ENCODE measurements around the gene DLGAP1. TPM values are rescaled to one million over a fixed set of nuclear protein-coding genes. Genes with fewer than 3 reads are reported as not detected.

The DLGAP1 gene
- total RNA-seq, 1 donor from 2014 or later, result 0.05 TPM

DNA sequence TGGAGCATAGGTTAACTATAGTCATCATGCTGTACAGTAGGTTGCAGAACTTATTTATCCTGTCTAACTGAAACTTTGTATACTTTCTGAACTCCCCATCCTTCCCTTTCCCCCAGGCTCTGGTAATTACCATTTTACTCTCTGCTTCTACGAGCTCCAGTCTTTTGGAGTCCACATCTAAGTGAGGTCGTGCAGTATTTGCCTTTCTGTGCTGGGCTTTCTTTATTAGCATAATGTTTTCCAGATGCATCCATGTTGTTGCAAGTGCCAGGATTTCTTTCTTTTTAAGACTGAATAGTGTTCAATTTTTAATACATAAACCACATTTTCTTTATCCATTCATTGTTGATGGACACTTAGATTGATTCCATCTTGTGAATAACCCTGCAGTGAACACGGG is 541.0 kb downstream of the DLGAP1 start:
- Histone ChIP-seq H3K4me1 (peaks cover 43% of the 10 kb centered on the region), H3K27ac (replicated peaks) (peak overlapping the region; percentile 64)

DNA sequence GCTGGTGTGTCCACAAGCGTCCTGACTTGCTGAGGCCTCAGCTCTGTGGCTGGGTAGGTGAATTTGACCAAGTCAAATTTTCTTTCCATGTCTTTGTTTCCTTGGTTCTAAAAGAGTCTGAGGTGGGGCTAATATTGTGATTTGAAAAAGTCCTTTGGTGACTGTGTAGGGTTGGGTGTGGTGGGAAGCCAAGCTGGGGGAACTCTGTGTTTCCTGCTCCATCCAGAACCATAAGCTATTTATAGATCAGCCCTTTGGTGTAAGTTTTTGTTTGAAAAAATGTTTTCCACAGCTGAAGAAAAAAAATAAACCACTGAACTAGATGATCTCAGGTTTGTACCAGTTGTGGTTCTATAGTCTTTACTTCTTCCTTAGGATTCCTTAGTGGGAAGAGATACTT is 542.4 kb downstream of the DLGAP1 start:
- TF ChIP-seq, protein P1, sequence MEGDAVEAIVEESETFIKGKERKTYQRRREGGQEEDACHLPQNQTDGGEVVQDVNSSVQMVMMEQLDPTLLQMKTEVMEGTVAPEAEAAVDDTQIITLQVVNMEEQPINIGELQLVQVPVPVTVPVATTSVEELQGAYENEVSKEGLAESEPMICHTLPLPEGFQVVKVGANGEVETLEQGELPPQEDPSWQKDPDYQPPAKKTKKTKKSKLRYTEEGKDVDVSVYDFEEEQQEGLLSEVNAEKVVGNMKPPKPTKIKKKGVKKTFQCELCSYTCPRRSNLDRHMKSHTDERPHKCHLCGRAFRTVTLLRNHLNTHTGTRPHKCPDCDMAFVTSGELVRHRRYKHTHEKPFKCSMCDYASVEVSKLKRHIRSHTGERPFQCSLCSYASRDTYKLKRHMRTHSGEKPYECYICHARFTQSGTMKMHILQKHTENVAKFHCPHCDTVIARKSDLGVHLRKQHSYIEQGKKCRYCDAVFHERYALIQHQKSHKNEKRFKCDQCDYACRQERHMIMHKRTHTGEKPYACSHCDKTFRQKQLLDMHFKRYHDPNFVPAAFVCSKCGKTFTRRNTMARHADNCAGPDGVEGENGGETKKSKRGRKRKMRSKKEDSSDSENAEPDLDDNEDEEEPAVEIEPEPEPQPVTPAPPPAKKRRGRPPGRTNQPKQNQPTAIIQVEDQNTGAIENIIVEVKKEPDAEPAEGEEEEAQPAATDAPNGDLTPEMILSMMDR (IDR thresholded peaks at IDR 0.05; ENCODE audit: borderline replicate concordance), result no peak
- no peak for DNase-seq
- no peak overlapping the region for H3K4me3 ChIP-seq
- no peaks in the 10 kb centered on the region for H3K27me3 ChIP-seq (ENCODE audit: low read depth)
- H3K27ac ChIP-seq (replicated peaks), result peak overlapping the region; percentile 64
- no peaks in the 10 kb centered on the region for H3K36me3 ChIP-seq
- peaks cover 48% of the 10 kb centered on the region for H3K4me1 ChIP-seq
- intact Hi-C loops (cut with micrococcal nuclease), result no loop called here
- no peaks in the 10 kb centered on the region for H3K9me3 ChIP-seq (replicated peaks)

More for the DNA sequence above, 541.0 kb downstream of the DLGAP1 start:
- H3K4me3 ChIP-seq, result no peak overlapping the region
- intact Hi-C loops (cut with micrococcal nuclease), result no loop called here
- H3K27me3 ChIP-seq (ENCODE audit: low read depth), result no peaks in the 10 kb centered on the region
- no peaks in the 10 kb centered on the region for H3K9me3 ChIP-seq (replicated peaks)
- no peaks in the 10 kb centered on the region for H3K36me3 ChIP-seq
- DNase-seq, result no peak
- TF ChIP-seq, protein P1 (IDR thresholded peaks at IDR 0.05; ENCODE audit: borderline replicate concordance), result no peak

DNA sequence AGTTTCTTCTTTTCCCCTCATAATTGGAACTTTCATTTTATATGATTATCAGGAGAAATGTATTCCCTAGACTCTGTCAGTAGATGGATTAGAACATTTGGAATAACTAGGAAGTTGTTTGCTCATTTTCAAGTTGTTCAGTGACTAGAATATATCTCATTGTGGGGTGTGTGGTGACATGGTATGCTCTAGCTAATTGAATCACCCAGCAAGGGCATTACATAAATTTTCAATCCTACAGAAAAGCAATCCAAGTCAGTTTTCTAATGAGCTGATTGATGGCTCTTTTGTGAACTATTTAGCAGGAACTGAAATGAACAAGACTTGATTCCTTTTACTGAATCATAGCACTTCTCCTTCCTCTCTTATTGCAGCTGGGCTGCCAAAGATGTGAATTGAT is 543.7 kb downstream of the DLGAP1 start:
- Histone ChIP-seq H3K4me3 (no peak overlapping the region), H3K36me3 (no peaks in the 10 kb centered on the region), H3K4me1 (peaks cover 52% of the 10 kb centered on the region), H3K27ac (replicated peaks) (peak overlapping the region; percentile 62), H3K9me3 (replicated peaks) (no peaks in the 10 kb centered on the region), H3K27me3 (ENCODE audit: low read depth) (no peaks in the 10 kb centered on the region)
- TF ChIP-seq, protein P1 (IDR thresholded peaks at IDR 0.05; ENCODE audit: borderline replicate concordance), result no peak
- intact Hi-C loops (cut with micrococcal nuclease), result no loop called here
- no peak for DNase-seq

DNA sequence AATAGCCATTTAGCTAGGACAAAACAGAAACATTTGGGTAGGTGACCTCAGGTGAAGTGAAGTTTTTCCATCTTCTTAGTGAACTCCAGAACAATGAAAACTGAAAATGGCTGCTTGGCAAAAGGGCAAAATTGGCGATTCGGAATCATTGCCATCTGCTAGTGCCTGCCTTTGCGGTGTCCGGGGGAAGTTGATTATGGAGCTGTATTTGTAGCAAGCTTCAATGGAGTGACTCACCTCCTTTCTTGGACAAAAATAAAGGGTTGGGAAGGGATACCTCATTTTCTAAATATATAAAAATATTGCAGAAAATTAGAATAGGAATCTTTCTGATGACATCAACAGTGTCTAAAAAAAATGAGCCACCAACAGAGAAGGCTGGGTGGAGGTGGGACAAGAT is 544.6 kb downstream of the DLGAP1 start:
- TF ChIP-seq, protein P1 (IDR thresholded peaks at IDR 0.05; ENCODE audit: borderline replicate concordance), result no peak
- Histone ChIP-seq H3K4me3 (no peak overlapping the region), H3K27me3 (ENCODE audit: low read depth) (no peaks in the 10 kb centered on the region), H3K9me3 (replicated peaks) (no peaks in the 10 kb centered on the region), H3K27ac (replicated peaks) (peak overlapping the region; percentile 62), H3K4me1 (peaks cover 46% of the 10 kb centered on the region), H3K36me3 (no peaks in the 10 kb centered on the region)
- intact Hi-C loops (cut with micrococcal nuclease), result no loop called here
- DNase-seq, result no peak

DNA sequence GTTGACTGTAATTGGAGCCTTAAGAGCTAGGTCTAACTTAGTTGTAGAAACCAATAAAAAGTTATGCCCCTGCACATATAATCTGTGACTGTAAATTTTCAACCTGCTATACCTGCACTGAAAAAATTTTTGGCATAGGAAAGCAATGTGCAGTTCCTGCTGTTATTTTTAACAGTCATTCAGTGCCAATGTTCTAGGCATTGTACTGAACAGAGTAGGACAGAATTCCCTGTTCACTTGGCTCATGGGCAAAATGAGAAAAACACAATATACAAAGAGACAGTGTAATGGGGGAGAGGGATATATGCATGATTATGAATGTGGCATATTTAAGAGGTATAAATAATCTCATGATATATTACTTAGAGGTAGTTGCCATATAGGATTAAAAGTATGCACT is 547.2 kb downstream of the DLGAP1 start:
- TF ChIP-seq, protein P1 (IDR thresholded peaks at IDR 0.05; ENCODE audit: borderline replicate concordance), result no peak
- H3K9me3 ChIP-seq (replicated peaks), result no peaks in the 10 kb centered on the region
- H3K4me3 ChIP-seq, result no peak overlapping the region
- intact Hi-C loops (cut with micrococcal nuclease), result no loop called here
- H3K27me3 ChIP-seq (ENCODE audit: low read depth), result no peaks in the 10 kb centered on the region
- DNase-seq, result no peak
- H3K4me1 ChIP-seq, result peaks cover 24% of the 10 kb centered on the region
- H3K36me3 ChIP-seq, result no peaks in the 10 kb centered on the region
- H3K27ac ChIP-seq (replicated peaks), result no peak overlapping the region
